ENCODE results near the gene KRTAP20-1. TPM values are rescaled to one million over a fixed set of nuclear protein-coding genes. Genes with fewer than 3 reads are reported as not detected.

The KRTAP20-1 gene, protein sequence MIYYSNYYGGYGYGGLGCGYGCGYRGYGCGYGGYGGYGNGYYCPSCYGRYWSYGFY
- total RNA-seq, result not detected
- polyA plus RNA-seq, result not detected
- long read RNA-seq, donor 1, result 0 reads
- long read RNA-seq, donor 2, result 0 reads

DNA sequence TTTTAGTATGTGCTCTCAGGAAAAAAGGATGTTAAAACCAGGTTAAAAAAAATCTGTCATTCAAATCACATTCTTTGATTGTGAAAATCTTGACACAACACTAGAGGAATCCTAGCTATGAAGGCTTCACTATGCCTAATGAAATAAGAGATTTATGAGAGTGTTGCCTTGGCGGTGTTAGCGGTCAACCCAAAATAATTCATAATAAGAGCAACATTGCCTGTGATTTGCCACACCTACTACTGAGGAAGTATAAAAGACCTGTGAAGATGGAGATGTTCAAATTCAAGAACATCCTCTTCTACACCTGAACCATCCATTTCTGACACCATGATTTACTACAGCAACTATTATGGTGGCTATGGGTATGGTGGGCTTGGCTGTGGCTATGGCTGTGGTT, at the start of gene KRTAP20-1:
Gene KRTAP20-1 (plus strand): TSS at position 301 of the 400 bp plus-strand sequence. CDS start 30 bp downstream, at position 331.
- intact Hi-C loops (cut with DNase I; ENCODE audit: low total_unique reads), result no loop called here

DNA sequence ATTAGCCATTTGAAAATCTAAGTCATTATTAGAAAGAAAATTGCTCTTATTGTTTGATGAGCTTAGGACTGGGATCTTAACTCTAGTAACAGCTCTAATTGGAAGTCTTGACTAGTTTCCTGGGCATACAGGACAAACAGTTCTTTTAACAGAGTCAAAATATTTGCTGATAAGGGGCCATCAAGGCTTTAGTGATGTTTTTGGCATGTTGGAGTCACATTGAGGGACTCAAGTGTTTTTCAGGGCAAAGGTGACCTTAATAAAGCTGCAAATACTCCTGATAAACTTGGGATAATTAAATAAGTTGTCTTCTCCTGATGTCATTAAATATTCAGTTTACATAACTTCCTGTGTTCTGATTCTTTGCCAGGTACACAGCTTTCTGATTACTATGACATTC, 48.6 kb upstream of the KRTAP20-1 start:
- H3K4me1 ChIP-seq, result no peaks in the 10 kb centered on the region
- intact Hi-C loops (cut with DNase I; ENCODE audit: low total_unique reads), result no loop called here
- no peak overlapping the region for H3K27ac ChIP-seq
- no peak for DNase-seq
- no peaks in the 10 kb centered on the region for H3K27me3 ChIP-seq (replicated peaks in 1 of 7)
- H3K4me3 ChIP-seq, result no peak overlapping the region
- TF ChIP-seq POLR2A (IDR thresholded peaks at IDR 0.05) (no peak), POLR2AphosphoS5 (IDR thresholded peaks at IDR 0.05) (no peak)
- TF ChIP-seq, protein P1, sequence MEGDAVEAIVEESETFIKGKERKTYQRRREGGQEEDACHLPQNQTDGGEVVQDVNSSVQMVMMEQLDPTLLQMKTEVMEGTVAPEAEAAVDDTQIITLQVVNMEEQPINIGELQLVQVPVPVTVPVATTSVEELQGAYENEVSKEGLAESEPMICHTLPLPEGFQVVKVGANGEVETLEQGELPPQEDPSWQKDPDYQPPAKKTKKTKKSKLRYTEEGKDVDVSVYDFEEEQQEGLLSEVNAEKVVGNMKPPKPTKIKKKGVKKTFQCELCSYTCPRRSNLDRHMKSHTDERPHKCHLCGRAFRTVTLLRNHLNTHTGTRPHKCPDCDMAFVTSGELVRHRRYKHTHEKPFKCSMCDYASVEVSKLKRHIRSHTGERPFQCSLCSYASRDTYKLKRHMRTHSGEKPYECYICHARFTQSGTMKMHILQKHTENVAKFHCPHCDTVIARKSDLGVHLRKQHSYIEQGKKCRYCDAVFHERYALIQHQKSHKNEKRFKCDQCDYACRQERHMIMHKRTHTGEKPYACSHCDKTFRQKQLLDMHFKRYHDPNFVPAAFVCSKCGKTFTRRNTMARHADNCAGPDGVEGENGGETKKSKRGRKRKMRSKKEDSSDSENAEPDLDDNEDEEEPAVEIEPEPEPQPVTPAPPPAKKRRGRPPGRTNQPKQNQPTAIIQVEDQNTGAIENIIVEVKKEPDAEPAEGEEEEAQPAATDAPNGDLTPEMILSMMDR (IDR thresholded peaks at IDR 0.05 in 8 of 11, conservative IDR thresholded peaks at IDR 0.05 in 3 of 11), result no peak
- H3K36me3 ChIP-seq, result no peaks in the 10 kb centered on the region
- H3K9me3 ChIP-seq, result no peaks in the 10 kb centered on the region

More for the DNA sequence above, at the start of gene KRTAP20-1:
- H3K36me3 ChIP-seq, result no peaks in the 10 kb centered on the region
- H3K4me1 ChIP-seq, result no peaks in the 10 kb centered on the region
- 89 to 99% (median 94%) methylated on average over 2 of the region's 2 CpGs for WGBS, 5 donors
- no peaks in the 10 kb centered on the region for H3K27me3 ChIP-seq (replicated peaks in 1 of 7)
- no peak within 1 kb of the TSS for H3K27ac ChIP-seq
- no peak within 1 kb of the TSS for H3K4me3 ChIP-seq
- no peak for DNase-seq
- peaks cover 0 to 2% (median 0%) of the 10 kb centered on the region in 8 donors for H3K9me3 ChIP-seq
- TF ChIP-seq POLR2A (IDR thresholded peaks at IDR 0.05), result no peak
- no peak for TF ChIP-seq POLR2AphosphoS5 (IDR thresholded peaks at IDR 0.05)
- TF ChIP-seq, protein P1 (IDR thresholded peaks at IDR 0.05 in 8 of 11, conservative IDR thresholded peaks at IDR 0.05 in 3 of 11), result no peak

DNA sequence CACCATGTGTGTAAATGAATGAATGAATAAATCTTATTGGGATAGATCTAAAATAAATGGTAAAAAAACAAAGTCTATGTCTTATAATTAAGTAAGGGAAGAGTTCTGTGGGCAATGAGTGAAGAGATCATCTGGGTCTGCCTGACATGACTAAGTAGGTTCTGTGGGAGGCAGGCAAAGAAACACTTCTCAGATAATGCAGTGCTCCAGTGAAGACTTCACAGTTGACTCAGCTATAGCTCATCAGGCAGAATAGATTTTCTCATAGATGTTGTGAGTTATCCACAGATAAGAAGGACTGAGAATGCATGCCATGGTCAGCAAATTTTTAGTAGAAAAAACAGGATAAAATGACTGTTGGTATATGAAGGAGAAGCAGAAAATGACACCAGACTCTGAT, 38.5 kb upstream of the KRTAP20-1 start:
- DNase-seq, result no peak
- Histone ChIP-seq H3K4me1 (no peaks in the 10 kb centered on the region), H3K27me3 (replicated peaks in 1 of 7) (no peaks in the 10 kb centered on the region), H3K4me3 (no peak overlapping the region), H3K9me3 (no peaks in the 10 kb centered on the region), H3K36me3 (no peaks in the 10 kb centered on the region), H3K27ac (no peak overlapping the region)
- intact Hi-C loops (cut with DNase I; ENCODE audit: low total_unique reads), result no loop called here
- no peak for TF ChIP-seq POLR2A (IDR thresholded peaks at IDR 0.05)
- TF ChIP-seq, protein P1 (IDR thresholded peaks at IDR 0.05 in 8 of 11, conservative IDR thresholded peaks at IDR 0.05 in 3 of 11), result no peak
- no peak for TF ChIP-seq POLR2AphosphoS5 (IDR thresholded peaks at IDR 0.05)

DNA sequence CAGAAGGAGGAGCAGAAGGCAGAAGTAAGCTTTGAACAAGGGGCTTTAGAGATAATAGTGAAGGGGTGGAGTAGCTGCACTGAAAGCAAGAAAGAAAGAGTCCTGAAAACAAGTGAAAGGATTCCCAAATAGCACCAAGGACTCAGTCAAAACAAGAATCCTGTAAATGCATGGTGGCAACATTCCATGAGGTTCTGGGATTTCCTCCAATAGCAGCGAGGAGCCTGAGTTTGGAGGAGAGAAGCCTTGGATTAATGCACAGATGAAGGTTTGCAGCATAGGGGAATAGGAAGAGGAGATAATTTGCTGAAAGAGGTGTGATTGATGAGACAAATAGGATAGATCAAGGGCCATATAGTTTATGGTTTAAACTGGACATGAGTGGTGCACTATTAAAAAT, 36.9 kb upstream of the KRTAP20-1 start:
- no peaks in the 10 kb centered on the region for H3K9me3 ChIP-seq
- TF ChIP-seq POLR2A (IDR thresholded peaks at IDR 0.05) (no peak), POLR2AphosphoS5 (IDR thresholded peaks at IDR 0.05) (no peak)
- TF ChIP-seq, protein P1 (IDR thresholded peaks at IDR 0.05 in 8 of 11, conservative IDR thresholded peaks at IDR 0.05 in 3 of 11), result no peak
- H3K27me3 ChIP-seq (replicated peaks in 1 of 7), result no peaks in the 10 kb centered on the region
- 59 to 77% (median 68%) methylated on average over 1 of the region's 1 CpG for WGBS, 5 donors
- no peaks in the 10 kb centered on the region for H3K36me3 ChIP-seq
- no peak overlapping the region for H3K27ac ChIP-seq
- no peak overlapping the region for H3K4me3 ChIP-seq
- DNase-seq, result no peak
- H3K4me1 ChIP-seq, result no peaks in the 10 kb centered on the region
- intact Hi-C loops (cut with DNase I; ENCODE audit: low total_unique reads), result no loop called here

Measured in spleen (tissue), 13 donors.